ENCODE results near the gene ABCC12.

- no peak for TF ChIP-seq CTCF (IDR thresholded peaks at IDR 0.05)
- TF ChIP-seq EZH2phosphoT487 (IDR thresholded peaks at IDR 0.05), result no peak
Measured at GRCh38 chr16:48126801-48127644, 28.8 kb downstream of the ABCC12 start.
